Activated CD8-positive, alpha-beta T cell treated with anti-CD3 and anti-CD28 coated beads for 36 hours (primary cell): ENCODE data around the gene FAU. TPM values are rescaled to one million over a fixed set of nuclear protein-coding genes. Genes with fewer than 3 reads are reported as not detected.

ENCODE experiments used
- ATAC-seq: fragments of 200-7000 bp; cut with Tn5 transposase; one replicate; pipeline ENCODE4 v1.10.0; 2021; ENCODE audit warnings: mild to moderate bottlenecking, moderate library complexity
- CTCF ChIA-PET: fragments of 350-600 bp; sonication (Branson Sonifier 250); formaldehyde crosslinking; loops from one replicate; lab custom pipeline; 2021; ENCODE audit warnings: antibody characterized with exemption; lab: Charles Lee
- POLR2A ChIA-PET: fragments of 350-600 bp; sonication (Branson Sonifier 250); formaldehyde crosslinking; loops from one replicate; lab custom pipeline; 2021; ENCODE audit warnings: antibody characterized with exemption; lab: Charles Lee
- DNase-seq: peaks from one replicate; pipeline ENCODE4 v3.0.0-alpha.2; 2020
- H3K27ac Mint-ChIP-seq: one replicate; pipeline ENCODE4 v1.8.0; 2021; ENCODE audit warnings: mild to moderate bottlenecking, mixed read lengths
- H3K27me3 Mint-ChIP-seq: one replicate; pipeline ENCODE4 v1.8.0; 2021; ENCODE audit warnings: mixed read lengths
- H3K36me3 Mint-ChIP-seq: one replicate; pipeline ENCODE4 v1.8.0; 2021; ENCODE audit warnings: low read depth, mixed read lengths
- H3K4me1 Mint-ChIP-seq: one replicate; pipeline ENCODE4 v1.8.0; 2021; ENCODE audit warnings: low read depth, mixed read lengths
- H3K4me3 Mint-ChIP-seq: one replicate; pipeline ENCODE4 v1.8.0; 2021; ENCODE audit warnings: mild to moderate bottlenecking, moderate library complexity, mixed read lengths
- H3K9me3 Mint-ChIP-seq: one replicate; pipeline ENCODE4 v1.8.0; 2021; ENCODE audit warnings: mixed read lengths
- CTCF ChIP-seq: fragments of 200-600 bp; IDR thresholded peaks from one replicate; pipeline ENCODE4 v1.8.0; 2022; ENCODE audit warnings: antibody characterized with exemption, mild to moderate bottlenecking
- intact Hi-C: fragments of 100-400 bp; cut with micrococcal nuclease; formaldehyde crosslinking; loops from one replicate; pipeline ENCODE4 v1.10.0; 2022
- total RNA-seq, 2 experiments: library from RNA; stranded (reverse); gene quantifications; one replicate each; pipeline ENCODE4 v1.2.3, GENCODE V29; 2021

The FAU gene
- total RNA-seq, 2 experiments from 2014 or later: 1,112 to 1,137 TPM

GRCh38 chr11:65096926-65097325 is 25.0 kb downstream of the FAU start:
- ATAC-seq (no peak), DNase-seq (no peak)
- H3K27me3 Mint-ChIP-seq: no peaks in the 10 kb centered on the region
- H3K4me3 Mint-ChIP-seq: peak overlapping the region; percentile 93
- no peak for TF ChIP-seq CTCF
- H3K27ac Mint-ChIP-seq: peak overlapping the region; percentile 96
- H3K4me1 Mint-ChIP-seq: peaks cover 15% of the 10 kb centered on the region
- ChIA-PET POLR2A (interaction anchor here (0.9 to 20.0 kb wide), 9 partner anchors 11 to 173 kb away, joined by 3 to 294 read pairs (median 3); partner anchors contain the start of genes CAPN1, CDCA5, FAU and MRPL49), CTCF (interaction anchor here (0.7 to 7.4 kb wide), 6 partner anchors 14 to 84 kb away, joined by 3 to 115 read pairs (median 4); partner anchors contain the start of genes ARL2, TM7SF2 and ZNHIT2)
- H3K9me3 Mint-ChIP-seq: no peaks in the 10 kb centered on the region
- intact Hi-C loops: no loop called here
- peaks cover 5% of the 10 kb centered on the region for H3K36me3 Mint-ChIP-seq

- intact Hi-C loops: no loop called here
- POLR2A ChIA-PET: interaction anchor here (0.6 to 20.0 kb wide), 13 partner anchors 10 to 172 kb away, joined by 3 to 294 read pairs (median 3); partner anchors contain the start of genes CAPN1, CDCA5, FAU and MRPL49
- peak; percentile 95 for ATAC-seq
- TF ChIP-seq CTCF: no peak
- peak within 1 kb of the TSS; percentile 96 for H3K27ac Mint-ChIP-seq
- peaks cover 5% of the 10 kb centered on the region for H3K36me3 Mint-ChIP-seq
- H3K4me3 Mint-ChIP-seq: peak within 1 kb of the TSS; percentile 93
- CTCF ChIA-PET: interaction anchor here (0.7 to 7.4 kb wide), 5 partner anchors 15 to 81 kb away, joined by 3 to 115 read pairs (median 3); partner anchors contain the start of genes TM7SF2 and ZNHIT2
- peaks cover 15% of the 10 kb centered on the region for H3K4me1 Mint-ChIP-seq
- no peaks in the 10 kb centered on the region for H3K9me3 Mint-ChIP-seq
- H3K27me3 Mint-ChIP-seq: no peaks in the 10 kb centered on the region
- DNase-seq: peak; percentile 94
Measured at GRCh38 chr11:65095974-65096806, 25.7 kb downstream of the FAU start, which contains the start of gene VPS51. TSS of gene VPS51 (plus strand) at chr11:65096214. CDS start at chr11:65096251, 37 bp downstream.

GRCh38 chr11:65095427-65095826 is 26.5 kb downstream of the FAU start:
- TF ChIP-seq CTCF: no peak
- ATAC-seq: no peak
- Mint-ChIP-seq H3K9me3 (no peaks in the 10 kb centered on the region), H3K27ac (peak overlapping the region; percentile 96), H3K27me3 (no peaks in the 10 kb centered on the region), H3K36me3 (peaks cover 5% of the 10 kb centered on the region), H3K4me1 (peaks cover 15% of the 10 kb centered on the region), H3K4me3 (peak overlapping the region; percentile 93)
- POLR2A ChIA-PET: interaction anchor here (0.7 to 20.0 kb wide), 7 partner anchors 9 to 260 kb away, joined by 3 to 294 read pairs (median 9); partner anchors contain the start of genes CDCA5, FAU, MRPL49 and TM7SF2
- intact Hi-C loops: no loop called here
- CTCF ChIA-PET: interaction anchor here (1.1 to 7.4 kb wide), 2 partner anchors 15 to 17 kb away, joined by 3 to 115 read pairs; partner anchors contain the start of gene TM7SF2
- no peak for DNase-seq

GRCh38 chr11:65090628-65091027 is 31.3 kb downstream of the FAU start:
- ChIA-PET CTCF (interaction anchor here (0.9 to 1.8 kb wide), 3 partner anchors 12 to 76 kb away, joined by 3 to 5 read pairs (median 4); partner anchors contain the start of genes ARL2 and SAC3D1), POLR2A (interaction anchor here (0.9 to 20.0 kb wide), 5 partner anchors 9 to 288 kb away, joined by 3 to 294 read pairs (median 5); partner anchors contain the start of genes FAU, MRPL49, TM7SF2 and ZNHIT2)
- Mint-ChIP-seq H3K27me3 (no peaks in the 10 kb centered on the region), H3K36me3 (peaks cover 9% of the 10 kb centered on the region), H3K9me3 (no peaks in the 10 kb centered on the region), H3K4me1 (peaks cover 4% of the 10 kb centered on the region), H3K4me3 (no peak overlapping the region), H3K27ac (no peak overlapping the region)
- DNase-seq (no peak), ATAC-seq (no peak)
- intact Hi-C loops: no loop called here
- TF ChIP-seq CTCF: no peak
